ENCODE results near the gene CYB5B.

CYB5B gene

DNA sequence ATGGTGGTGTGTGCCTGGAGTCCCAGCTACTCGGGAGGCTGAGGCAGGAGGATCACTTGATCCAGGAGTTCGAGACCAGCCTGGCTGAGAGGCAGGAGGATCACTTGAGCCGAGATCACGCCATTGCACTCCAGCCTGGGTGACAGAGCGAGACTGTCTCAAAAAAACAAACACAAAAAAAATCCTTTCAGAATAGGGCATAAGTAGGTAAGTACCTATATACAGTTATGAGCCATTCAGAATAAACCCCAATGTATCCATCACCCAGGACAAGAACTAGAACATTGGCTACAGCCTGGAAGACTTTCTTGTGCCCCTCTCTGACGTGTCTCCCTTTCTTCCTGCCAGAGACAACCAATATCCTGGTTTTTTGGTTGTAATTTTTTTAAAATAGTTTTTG is 54.3 kb downstream of the CYB5B start:
- H3K4me3 ChIP-seq (ENCODE audit: low read depth, low read length), result no peak overlapping the region
- no peak for TF ChIP-seq CTCF (IDR thresholded peaks at IDR 0.05; ENCODE audit: borderline replicate concordance, insufficient read depth, low read depth, low read length)

DNA sequence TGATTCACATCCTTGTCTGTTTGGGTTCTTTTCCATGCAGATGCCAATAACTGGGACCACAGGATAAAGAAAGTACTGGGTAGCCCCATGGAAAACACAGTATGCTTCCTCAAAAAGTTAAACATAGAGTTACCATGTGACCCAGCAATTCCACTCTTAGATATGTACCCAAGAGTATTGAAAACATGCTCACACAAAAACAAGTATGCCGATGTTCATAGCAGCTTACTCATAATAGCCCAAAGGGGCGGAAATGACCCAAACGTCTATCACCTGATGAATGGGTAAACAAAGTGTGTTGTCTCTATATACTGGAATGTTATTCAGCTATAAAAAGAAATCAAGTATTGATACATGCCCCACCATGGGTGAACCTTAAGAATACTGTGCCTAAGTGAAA is 55.4 kb downstream of the CYB5B start:
- H3K4me3 ChIP-seq (ENCODE audit: low read depth, low read length), result no peak overlapping the region
- TF ChIP-seq CTCF (IDR thresholded peaks at IDR 0.05; ENCODE audit: borderline replicate concordance, insufficient read depth, low read depth, low read length), result no peak

GRCh38 chr16:69481901-69482341 is 57.5 kb downstream of the CYB5B start:
- no peak overlapping the region for H3K4me3 ChIP-seq (ENCODE audit: low read depth, low read length)
- TF ChIP-seq CTCF (IDR thresholded peaks at IDR 0.05; ENCODE audit: borderline replicate concordance, insufficient read depth, low read depth, low read length), result no peak

DNA sequence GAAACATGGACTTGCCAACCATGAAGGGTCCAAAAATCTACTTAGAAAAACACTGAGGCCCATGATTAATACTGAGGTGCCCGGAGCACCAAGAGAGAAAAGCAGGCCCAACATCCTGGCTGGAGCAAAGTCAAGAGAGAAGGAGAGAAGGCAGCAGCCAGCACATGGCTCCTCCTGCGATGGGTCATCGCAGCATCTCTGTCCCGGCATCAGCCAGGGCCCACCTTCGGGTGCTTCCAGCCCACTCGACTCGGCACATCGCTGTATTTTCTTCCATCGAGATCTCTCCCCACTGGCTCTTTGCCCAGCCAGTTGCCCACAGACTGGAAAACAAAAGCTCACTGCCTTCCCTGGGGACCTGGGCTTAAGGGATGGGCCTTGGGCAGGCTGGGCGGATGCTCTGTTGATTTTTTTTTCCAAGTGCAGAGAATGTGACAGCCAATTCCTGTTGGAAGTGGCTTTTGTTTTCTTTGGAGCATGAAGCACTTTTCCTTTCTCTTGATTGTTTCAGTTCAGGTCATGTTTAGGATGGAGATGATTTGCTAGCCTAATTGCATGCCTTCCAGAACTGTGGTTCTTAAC is 58.1 kb downstream of the CYB5B start:
- H3K4me3 ChIP-seq (ENCODE audit: low read depth, low read length), result no peak overlapping the region
- TF ChIP-seq CTCF (IDR thresholded peaks at IDR 0.05; ENCODE audit: borderline replicate concordance, insufficient read depth, low read depth, low read length), result no peak

- TF ChIP-seq CTCF (IDR thresholded peaks at IDR 0.05; ENCODE audit: borderline replicate concordance, insufficient read depth, low read depth, low read length), result no peak
- no peak overlapping the region for H3K4me3 ChIP-seq (ENCODE audit: low read depth, low read length)
Measured at GRCh38 chr16:69483611-69484010, 59.2 kb downstream of the CYB5B start.

DNA sequence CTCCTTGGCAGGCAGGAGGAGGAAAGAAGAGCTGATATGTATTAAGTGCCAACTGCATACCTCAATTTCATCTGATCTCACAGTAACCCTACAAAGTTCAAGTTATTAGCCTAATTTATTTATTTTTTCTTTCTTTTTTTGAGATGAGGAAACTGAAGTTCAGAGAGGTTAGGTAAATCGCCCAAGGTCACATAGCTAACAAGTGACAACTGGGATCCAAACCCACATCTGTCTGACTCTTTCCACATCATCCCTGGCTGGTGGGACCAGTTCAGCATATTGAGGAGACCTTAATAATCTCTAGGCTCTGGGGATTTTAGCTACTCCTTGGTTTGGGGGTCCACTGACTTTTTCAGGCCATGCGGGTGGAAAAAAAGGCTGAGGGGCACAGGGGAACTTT is 60.9 kb downstream of the CYB5B start:
- H3K4me3 ChIP-seq (ENCODE audit: low read depth, low read length), result no peak overlapping the region
- TF ChIP-seq CTCF (IDR thresholded peaks at IDR 0.05; ENCODE audit: borderline replicate concordance, insufficient read depth, low read depth, low read length), result no peak

DNA sequence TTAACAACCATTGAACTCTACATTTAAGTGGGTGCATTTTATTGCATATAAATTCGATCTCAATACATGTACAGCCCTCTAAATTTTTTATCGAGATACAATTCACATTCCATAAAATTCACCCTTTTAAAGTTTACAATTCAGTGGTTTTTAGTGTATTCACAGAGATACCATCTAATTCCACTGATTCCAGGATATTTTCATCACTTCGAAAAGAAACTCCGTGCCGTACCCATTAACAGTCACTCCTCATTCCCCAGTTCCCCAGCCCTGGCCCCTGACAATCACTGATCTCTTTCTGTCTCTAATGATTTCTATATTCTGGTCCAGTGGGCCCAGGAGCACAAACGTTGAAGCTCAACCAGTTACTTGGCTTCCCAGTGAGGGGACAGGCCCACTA is 61.4 kb downstream of the CYB5B start:
- no peak for TF ChIP-seq CTCF (IDR thresholded peaks at IDR 0.05; ENCODE audit: borderline replicate concordance, insufficient read depth, low read depth, low read length)
- no peak overlapping the region for H3K4me3 ChIP-seq (ENCODE audit: low read depth, low read length)
